ENCODE measurements around the gene KIF13A. TPM values are rescaled to one million over a fixed set of nuclear protein-coding genes. Genes with fewer than 3 reads are reported as not detected.
"Not testable (repeated sequence)": the region's sequence is repeated elsewhere in the genome, so short reads cannot be mapped to it uniquely, and the experiment has no call there.

The KIF13A gene
- 10 to 100 TPM; 40.5 to 47.0 TPM for total RNA-seq
- long read RNA-seq, transcript KIF13A-207 (3 exons, 1,330 nt): major isoform, 8 of 16 reads
- long read RNA-seq, partial matches to known transcripts: 0 of 16 reads
- long read RNA-seq, other reads (novel, unspliced or antisense): 8 of 16 reads

GRCh38 chr6:17987447-17987696, at the start of gene KIF13A:
TSS of gene KIF13A (minus strand) at chr6:17987635. CDS start at chr6:17987463, 172 bp downstream.
- intact Hi-C loops (cut with DNase I, micrococcal nuclease): loop anchor here in 1 of 2 donors (10.0 kb wide), 1 partner anchor 123 kb away; no protein-coding TSS in a partner anchor
- no peak for DNase-seq
- ATAC-seq: no peak

DNA sequence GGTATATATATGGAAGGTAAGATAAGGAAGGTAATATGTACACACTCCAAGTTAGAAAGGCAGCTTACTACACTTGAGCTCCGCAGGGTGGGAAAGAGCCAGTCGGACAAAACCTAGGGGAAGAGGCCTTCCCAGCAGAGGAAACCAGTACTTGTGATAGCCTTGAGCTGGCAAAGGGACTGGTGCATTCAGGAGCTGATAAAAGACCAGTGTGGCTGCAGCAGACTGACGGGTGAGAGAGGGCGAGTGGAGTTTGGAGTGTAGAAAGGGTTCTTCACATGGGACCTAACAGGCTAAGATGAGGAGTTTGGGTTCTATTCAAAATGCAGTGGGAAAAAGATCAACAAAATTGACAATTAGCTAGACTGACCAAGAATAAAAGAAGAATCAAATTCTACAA, 49.3 kb upstream of the KIF13A start:
- no peak for ATAC-seq
- intact Hi-C loops (cut with DNase I, micrococcal nuclease): no loop called here
- DNase-seq: no peak

- ATAC-seq: no peak
These were observed 48.0 kb upstream of the KIF13A start for GRCh38 chr6:18035330-18035854.

GRCh38 chr6:18034798-18035202, 47.4 kb upstream of the KIF13A start:
- intact Hi-C loops (cut with DNase I, micrococcal nuclease): no loop called here
- ATAC-seq: peak; percentile 79
- peak; percentile 43 to 73 for DNase-seq

More at GRCh38 chr6:18035330-18035854, 48.0 kb upstream of the KIF13A start:
- intact Hi-C loops (cut with DNase I, micrococcal nuclease): no loop called here
- DNase-seq: no peak

- intact Hi-C loops (cut with DNase I, micrococcal nuclease): no loop called here
- ATAC-seq (no peak), DNase-seq (no peak)
These were observed 44.3 kb upstream of the KIF13A start for GRCh38 chr6:18031680-18032256.

GRCh38 chr6:18031189-18031588, 43.8 kb upstream of the KIF13A start:
- ATAC-seq: no peak
- no peak for DNase-seq
- intact Hi-C loops (cut with DNase I, micrococcal nuclease): no loop called here

DNA sequence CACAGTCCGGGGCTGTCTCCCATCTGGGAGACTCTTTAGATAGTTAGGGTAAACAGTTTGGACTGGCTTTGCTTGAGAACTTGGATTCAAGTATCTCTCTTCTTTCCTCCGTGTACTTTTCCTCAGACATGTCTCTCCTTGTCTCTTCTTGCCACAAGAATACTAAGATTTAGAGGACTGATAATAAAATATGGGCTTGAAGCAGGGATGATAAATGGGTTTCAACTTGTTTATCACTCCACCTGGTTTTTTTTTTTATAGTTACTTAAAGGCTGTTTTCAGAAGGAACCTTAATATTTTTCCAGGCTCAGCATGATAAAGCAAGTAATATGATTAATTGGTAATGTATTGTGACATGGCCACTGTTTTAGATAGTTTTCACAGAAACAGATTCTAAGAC, 40.9 kb upstream of the KIF13A start:
- ATAC-seq (no peak), DNase-seq (no peak)
- intact Hi-C loops (cut with DNase I, micrococcal nuclease): no loop called here

GRCh38 chr6:18025596-18025995, 38.2 kb upstream of the KIF13A start:
- intact Hi-C loops (cut with DNase I, micrococcal nuclease): no loop called here
- no peak for ATAC-seq
- DNase-seq: no peak

GRCh38 chr6:18024876-18025275, 37.4 kb upstream of the KIF13A start:
- ATAC-seq (no peak), DNase-seq (no peak)
- intact Hi-C loops (cut with DNase I, micrococcal nuclease): no loop called here

- ATAC-seq: no peak
- intact Hi-C loops (cut with DNase I, micrococcal nuclease): no loop called here
- DNase-seq: no peak
These were observed 36.5 kb upstream of the KIF13A start for GRCh38 chr6:18023891-18024290.

DNA sequence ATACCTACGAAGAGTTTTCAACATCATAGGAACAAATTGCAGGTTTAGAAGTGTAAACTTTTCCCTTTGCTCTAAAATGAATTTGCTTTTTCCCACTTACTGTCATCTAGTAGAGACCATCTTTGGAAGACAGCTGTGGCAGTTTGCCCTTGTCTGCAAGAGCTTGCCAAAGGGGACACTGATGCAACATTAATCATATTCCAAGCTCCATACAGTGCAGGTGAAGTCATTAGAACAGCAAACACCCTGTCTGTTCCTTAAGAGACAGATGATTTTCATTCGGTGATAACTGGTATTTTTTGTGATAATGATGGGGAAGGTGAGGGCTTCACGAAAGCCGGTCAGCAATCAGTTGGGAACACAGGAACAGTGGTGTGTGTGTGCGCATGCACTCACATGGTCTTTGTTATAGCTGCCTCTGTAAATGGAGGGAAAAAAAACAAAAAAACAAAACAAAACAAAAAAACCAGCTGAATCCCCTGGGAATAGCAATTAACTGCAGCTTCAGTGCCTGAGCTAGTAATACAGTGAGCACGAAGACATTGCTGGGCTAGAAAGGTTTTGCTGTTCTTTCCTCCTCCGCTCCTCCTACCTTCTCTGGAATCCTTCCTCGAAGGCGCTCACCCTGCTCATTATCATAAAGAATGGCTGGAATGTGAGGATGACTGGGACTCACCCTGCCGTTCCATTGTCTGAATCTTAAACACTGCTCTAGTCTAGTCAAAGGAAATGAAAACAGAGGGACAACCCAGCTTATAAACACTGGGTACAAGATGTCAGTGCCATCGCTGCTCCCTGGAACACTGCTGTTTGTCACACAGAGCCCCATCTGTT, 35.2 kb upstream of the KIF13A start:
- no peak for DNase-seq
- no peak for ATAC-seq
- intact Hi-C loops (cut with DNase I, micrococcal nuclease): no loop called here

DNA sequence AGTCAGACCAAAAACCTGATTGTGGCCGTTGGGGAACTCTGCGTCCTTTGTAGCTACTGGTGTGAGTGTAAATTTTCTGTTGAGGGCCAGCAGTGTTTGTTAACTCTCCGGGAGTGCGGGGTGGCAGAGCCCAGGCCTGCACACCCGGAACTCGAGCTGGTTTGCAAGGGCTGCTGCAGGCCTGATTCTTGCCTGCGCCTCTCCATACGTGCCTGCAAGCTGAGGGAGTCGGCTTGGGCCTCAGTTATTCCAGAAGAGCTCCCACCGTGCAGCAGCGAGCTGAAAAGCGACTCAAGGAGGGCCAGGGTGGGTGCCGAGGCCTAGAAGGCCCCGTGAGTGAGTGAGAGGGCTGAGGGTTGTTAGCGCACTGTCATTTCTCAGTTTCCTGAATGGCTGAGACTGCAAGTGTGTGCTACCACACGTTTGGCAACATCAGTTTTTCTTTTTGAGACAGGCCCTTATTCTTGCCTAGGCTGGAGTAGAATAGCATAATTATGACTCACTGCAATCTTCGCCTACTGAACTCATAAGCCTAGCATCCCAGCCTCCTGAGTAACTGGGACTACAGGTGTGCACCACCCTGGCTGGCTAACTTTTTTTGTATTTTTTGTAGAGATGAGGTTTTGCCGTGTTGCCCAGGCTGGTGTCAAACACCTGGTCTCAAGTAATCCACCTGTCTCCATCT, 33.9 kb upstream of the KIF13A start:
- no peak for DNase-seq
- intact Hi-C loops (cut with DNase I, micrococcal nuclease): no loop called here
- ATAC-seq: no peak

GRCh38 chr6:18020545-18020944, 33.1 kb upstream of the KIF13A start:
- intact Hi-C loops (cut with DNase I, micrococcal nuclease); ATAC-seq; DNase-seq: not testable (repeated sequence)

- intact Hi-C loops (cut with DNase I, micrococcal nuclease): no loop called here
- DNase-seq (no peak), ATAC-seq (no peak)
These were observed 32.4 kb upstream of the KIF13A start for GRCh38 chr6:18019539-18020534.

GRCh38 chr6:18019133-18019532, 31.7 kb upstream of the KIF13A start:
- intact Hi-C loops (cut with DNase I, micrococcal nuclease); DNase-seq; ATAC-seq: not testable (repeated sequence)

DNA sequence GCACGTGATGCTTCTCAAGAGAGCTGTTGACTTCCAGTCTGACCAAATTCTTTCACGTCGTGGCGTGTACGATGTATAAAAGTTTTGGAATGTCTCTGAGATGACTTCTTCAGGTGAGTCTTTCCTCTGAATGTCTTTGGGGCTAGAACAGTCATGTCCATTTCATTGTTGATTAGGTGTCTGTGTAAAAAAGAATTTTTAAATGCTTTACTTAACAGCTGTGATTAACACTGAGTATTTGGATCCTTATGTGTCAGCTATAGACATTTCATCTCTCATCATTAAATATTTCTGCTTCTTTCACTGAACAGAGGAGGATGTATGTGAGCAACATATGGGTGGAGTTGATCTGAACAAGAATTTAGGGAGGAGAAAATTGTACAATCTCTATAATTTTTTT, 29.3 kb upstream of the KIF13A start:
- no peak for DNase-seq
- no peak for ATAC-seq
- intact Hi-C loops (cut with DNase I, micrococcal nuclease): no loop called here

DNA sequence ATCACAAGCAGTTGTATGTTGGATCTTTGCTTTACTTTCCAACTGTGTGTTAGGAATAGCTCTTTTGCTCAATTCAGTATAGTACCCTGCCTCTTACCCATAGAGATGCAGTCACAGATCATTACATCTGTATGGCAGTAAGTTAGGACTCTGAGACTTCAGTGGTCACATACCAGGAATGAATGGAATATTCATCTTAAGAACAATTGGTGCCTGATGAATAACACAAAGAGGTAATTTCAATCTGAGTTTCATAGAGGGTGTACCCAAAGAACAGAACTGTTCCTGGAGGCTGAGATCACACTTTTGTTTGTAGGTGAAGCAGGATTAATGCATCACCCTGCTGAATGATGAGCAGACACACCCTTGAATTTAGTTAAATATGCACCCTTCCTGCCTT, 28.7 kb upstream of the KIF13A start:
- ATAC-seq (no peak), DNase-seq (no peak)
- intact Hi-C loops (cut with DNase I, micrococcal nuclease): no loop called here

GRCh38 chr6:18011287-18011686, 23.9 kb upstream of the KIF13A start:
- intact Hi-C loops (cut with DNase I, micrococcal nuclease): no loop called here
- DNase-seq (no peak), ATAC-seq (no peak)

Data from left colon (tissue), 2 donors.